Hepatocyte (in vitro differentiated cells): Measurements from ENCODE around the gene DTNBP1. TPM values are rescaled to one million over a fixed set of nuclear protein-coding genes. Genes with fewer than 3 reads are reported as not detected.

Source experiments
- DNase-seq: peaks from one replicate; pipeline ENCODE4 v3.0.0-alpha.2; 2016; ENCODE audit warnings: low spot score
- H2AFZ ChIP-seq: fragments of 200-600 bp; sonication (generic); 2 replicates; pipeline ENCODE4 v1.6.0; 2016; ENCODE audit warnings: antibody characterized with exemption, mild to moderate bottlenecking
- H3K27ac ChIP-seq: fragments of 200-600 bp; sonication (generic); 2 replicates; pipeline ENCODE4 v1.5.1; 2016; ENCODE audit warnings: mild to moderate bottlenecking
- H3K27me3 ChIP-seq: fragments of 200-600 bp; sonication (generic); 2 replicates; pipeline ENCODE4 v1.6.1; 2016
- H3K36me3 ChIP-seq: fragments of 200-600 bp; sonication (generic); replicated peaks from 2 replicates; pipeline ENCODE4 v1.5.1; 2016; ENCODE audit warnings: low read depth; ENCODE audit not compliant: insufficient read depth
- H3K4me1 ChIP-seq: fragments of 200-600 bp; sonication (generic); 2 replicates; pipeline ENCODE4 v1.5.1; 2016; ENCODE audit warnings: mild to moderate bottlenecking, moderate library complexity; ENCODE audit not compliant: insufficient read depth
- H3K4me2 ChIP-seq: fragments of 200-600 bp; sonication (generic); 2 replicates; pipeline ENCODE4 v1.6.0; 2016
- H3K4me3 ChIP-seq: fragments of 200-600 bp; sonication (generic); 2 replicates; pipeline ENCODE4 v1.5.1; 2016; ENCODE audit warnings: mild to moderate bottlenecking
- H3K79me2 ChIP-seq: fragments of 200-600 bp; sonication (generic); 2 replicates; pipeline ENCODE4 v1.6.0; 2017; ENCODE audit warnings: mild to moderate bottlenecking
- H3K9me2 ChIP-seq: fragments of 200-600 bp; sonication (generic); replicated peaks from 2 replicates; pipeline ENCODE4 v1.6.0; 2017; ENCODE audit warnings: mild to moderate bottlenecking; ENCODE audit not compliant: insufficient read depth
- H3K9me3 ChIP-seq: fragments of 200-600 bp; sonication (generic); 2 replicates; pipeline ENCODE4 v1.5.1; 2016; ENCODE audit warnings: low read depth, mild to moderate bottlenecking
- H4K20me1 ChIP-seq: fragments of 200-600 bp; sonication (generic); 2 replicates; pipeline ENCODE4 v1.6.0; 2016; ENCODE audit warnings: mild to moderate bottlenecking; ENCODE audit not compliant: insufficient read depth, poor library complexity, severe bottlenecking
- CTCF ChIP-seq: fragments of 200-600 bp; sonication (generic); IDR thresholded peaks from 2 replicates; pipeline ENCODE4 v1.5.1; 2016; ENCODE audit warnings: antibody characterized with exemption, mild to moderate bottlenecking; ENCODE audit not compliant: poor library complexity
- EZH2 ChIP-seq: fragments of 200-600 bp; sonication (generic); IDR thresholded peaks from 2 replicates; pipeline ENCODE4 v1.6.1; 2016; ENCODE audit warnings: antibody characterized with exemption, mild to moderate bottlenecking, borderline replicate concordance
- EZH2phosphoT487 ChIP-seq: fragments of 200-600 bp; sonication (generic); IDR thresholded peaks from one replicate; pipeline ENCODE4 v1.6.1; 2018; ENCODE audit warnings: antibody characterized with exemption, mild to moderate bottlenecking, low read depth, moderate library complexity; ENCODE audit not compliant: unreplicated experiment, severe bottlenecking
- WGBS: methylation state at CpG from one replicate; pipeline ENCODE4 v1.1.6; 2016; ENCODE audit warnings: low lambda C conversion rate; ENCODE audit errors: missing lambda C conversion rate; 5-methylcytosine and 5-hydroxymethylcytosine counted together
- polyA plus RNA-seq: library from polyadenylated mRNA; unstranded; fragments of >200 nt; fragmentation: Nextera tagmentation; extraction: Ambion mirVana; gene quantifications from 2 replicates; pipeline ENCODE4 v1.2.1, GENCODE V29; 2016
- total RNA-seq: library from RNA; depleted of rRNA; stranded (reverse); fragments of >200 nt; gene quantifications from 2 replicates; pipeline ENCODE4 v1.2.3, GENCODE V29; 2014

Gene DTNBP1
- total and polyA plus RNA-seq, 2 experiments from 2014 or later = 3.4 to 25.6 TPM

- H3K4me2 ChIP-seq = peak overlapping the region; percentile 54
- H3K27ac ChIP-seq = peak overlapping the region; percentile 33
- 24% methylated on average over 23 of the region's 23 CpGs for WGBS
- H3K4me3 ChIP-seq = no peak overlapping the region
- no peaks in the 10 kb centered on the region for H4K20me1 ChIP-seq
- no peaks in the 10 kb centered on the region for H3K27me3 ChIP-seq
- DNase-seq = peak; percentile 95
- H3K9me3 ChIP-seq = no peaks in the 10 kb centered on the region
- no peak overlapping the region for H2AFZ ChIP-seq
- H3K36me3 ChIP-seq = no peaks in the 10 kb centered on the region
- no peaks in the 10 kb centered on the region for H3K79me2 ChIP-seq
- TF ChIP-seq EZH2 = no peak
- TF ChIP-seq CTCF = peak; percentile 100
- peaks cover 7% of the 10 kb centered on the region for H3K4me1 ChIP-seq
- no peaks in the 10 kb centered on the region for H3K9me2 ChIP-seq
Observed at GRCh38 chr6:15691250-15691869, 28.5 kb upstream of the DTNBP1 start.

- DNase-seq = peak; percentile 23
- H3K9me3 ChIP-seq = no peaks in the 10 kb centered on the region
- H3K9me2 ChIP-seq = no peaks in the 10 kb centered on the region
- H3K27ac ChIP-seq = peak overlapping the region; percentile 33
- peaks cover 7% of the 10 kb centered on the region for H3K4me1 ChIP-seq
- no peaks in the 10 kb centered on the region for H4K20me1 ChIP-seq
- H3K36me3 ChIP-seq = no peaks in the 10 kb centered on the region
- H2AFZ ChIP-seq = no peak overlapping the region
- no peaks in the 10 kb centered on the region for H3K27me3 ChIP-seq
- no peaks in the 10 kb centered on the region for H3K79me2 ChIP-seq
- H3K4me2 ChIP-seq = peak overlapping the region; percentile 11
- H3K4me3 ChIP-seq = no peak overlapping the region
- TF ChIP-seq EZH2phosphoT487 = no peak
- TF ChIP-seq EZH2 = no peak
- TF ChIP-seq CTCF = no peak
Observed at GRCh38 chr6:15690510-15690909, 27.7 kb upstream of the DTNBP1 start.

- H3K4me3 ChIP-seq = no peak overlapping the region
- DNase-seq = no peak
- H3K9me3 ChIP-seq = no peaks in the 10 kb centered on the region
- no peak for TF ChIP-seq EZH2phosphoT487
- no peak for TF ChIP-seq CTCF
- TF ChIP-seq EZH2 = no peak
- no peaks in the 10 kb centered on the region for H3K79me2 ChIP-seq
- H3K4me2 ChIP-seq = no peak overlapping the region
- no peaks in the 10 kb centered on the region for H4K20me1 ChIP-seq
- peak overlapping the region; percentile 33 for H3K27ac ChIP-seq
- H2AFZ ChIP-seq = no peak overlapping the region
- WGBS = 80% methylated on average over 5 of the region's 5 CpGs
- no peaks in the 10 kb centered on the region for H3K36me3 ChIP-seq
- H3K9me2 ChIP-seq = no peaks in the 10 kb centered on the region
- peaks cover 7% of the 10 kb centered on the region for H3K4me1 ChIP-seq
- no peaks in the 10 kb centered on the region for H3K27me3 ChIP-seq
Observed at GRCh38 chr6:15689586-15690482, 27.0 kb upstream of the DTNBP1 start.
